ENCODE measurements around the gene CALHM3.
"Not testable (repeated sequence)": the region's sequence is repeated elsewhere in the genome, so short reads cannot be mapped to it uniquely, and the experiment has no call there.

Gene CALHM3

DNA sequence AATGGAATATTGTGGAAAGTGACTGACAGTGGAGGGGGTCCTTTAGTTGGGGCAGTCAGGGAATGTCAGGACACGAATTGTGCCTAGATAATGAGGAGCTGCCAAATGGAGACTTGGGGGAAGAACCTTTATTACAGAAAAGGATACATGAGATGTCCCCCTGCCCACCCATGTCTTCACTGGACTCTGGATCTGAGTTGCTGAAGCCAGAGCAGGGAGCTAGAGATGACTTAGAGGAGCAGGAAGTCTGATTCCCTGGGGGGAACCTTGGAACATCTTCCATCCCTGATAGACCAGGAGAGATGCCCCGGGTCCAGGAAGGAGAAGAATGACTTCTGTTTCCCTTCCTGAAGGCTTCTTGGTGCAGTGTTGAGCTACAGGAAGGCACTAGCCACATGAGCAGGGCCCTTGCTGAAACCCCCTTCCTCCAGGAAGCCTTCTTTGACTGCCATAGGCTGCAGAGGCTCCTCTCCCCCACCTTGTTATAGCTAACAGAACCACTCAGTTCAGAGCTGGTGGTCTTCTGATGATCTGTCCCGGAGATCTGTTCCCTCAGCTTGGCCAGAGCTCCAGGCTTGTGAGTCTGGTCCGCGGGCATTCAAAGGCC, 13.7 kb upstream of the CALHM3 start:
- H3K27me3 ChIP-seq (replicated peaks; ENCODE audit: control insufficient read depth, insufficient read depth, low read length), result peaks cover 5% of the 10 kb centered on the region
- no peak for DNase-seq (ENCODE audit: extremely low read depth, insufficient read length)
- TF ChIP-seq CTCF (IDR thresholded peaks at IDR 0.05; ENCODE audit: insufficient read depth, low read length, poor library complexity, severe bottlenecking), result no peak
- H3K4me3 ChIP-seq (replicated peaks; ENCODE audit: low read depth, low read length), result peak overlapping the region; percentile 39
- H3K36me3 ChIP-seq (ENCODE audit: control insufficient read depth, insufficient read depth, low read length), result no peaks in the 10 kb centered on the region

GRCh38 chr10:103491729-103492364, 12.8 kb upstream of the CALHM3 start:
- DNase-seq (ENCODE audit: extremely low read depth, insufficient read length), result no peak
- Histone ChIP-seq H3K36me3 (ENCODE audit: control insufficient read depth, insufficient read depth, low read length) (no peaks in the 10 kb centered on the region), H3K27me3 (replicated peaks; ENCODE audit: control insufficient read depth, insufficient read depth, low read length) (peaks cover 5% of the 10 kb centered on the region), H3K4me3 (replicated peaks; ENCODE audit: low read depth, low read length) (no peak overlapping the region)
- TF ChIP-seq CTCF (IDR thresholded peaks at IDR 0.05; ENCODE audit: insufficient read depth, low read length, poor library complexity, severe bottlenecking), result no peak

DNA sequence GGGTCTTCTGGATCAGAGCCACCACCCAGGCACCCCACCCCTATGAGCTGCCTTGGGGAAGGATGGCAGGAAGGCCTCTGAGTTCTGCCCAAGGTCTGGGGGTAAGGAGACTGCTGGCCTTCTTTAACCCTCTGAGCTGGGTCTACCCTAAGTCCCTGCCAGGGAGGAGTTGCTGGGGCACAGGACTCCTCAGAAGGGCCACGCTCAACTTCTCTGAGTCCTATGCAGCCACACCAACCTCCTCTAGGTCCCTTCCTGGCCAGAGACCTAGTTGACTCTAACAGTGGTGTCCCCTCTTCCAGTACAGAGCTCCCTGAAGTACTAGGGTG, 11.9 kb upstream of the CALHM3 start:
- Histone ChIP-seq H3K36me3 (ENCODE audit: control insufficient read depth, insufficient read depth, low read length) (no peaks in the 10 kb centered on the region), H3K4me3 (replicated peaks; ENCODE audit: low read depth, low read length) (no peak overlapping the region), H3K27me3 (replicated peaks; ENCODE audit: control insufficient read depth, insufficient read depth, low read length) (peaks cover 5% of the 10 kb centered on the region)
- TF ChIP-seq CTCF (IDR thresholded peaks at IDR 0.05; ENCODE audit: insufficient read depth, low read length, poor library complexity, severe bottlenecking), result no peak
- DNase-seq (ENCODE audit: extremely low read depth, insufficient read length), result no peak

DNA sequence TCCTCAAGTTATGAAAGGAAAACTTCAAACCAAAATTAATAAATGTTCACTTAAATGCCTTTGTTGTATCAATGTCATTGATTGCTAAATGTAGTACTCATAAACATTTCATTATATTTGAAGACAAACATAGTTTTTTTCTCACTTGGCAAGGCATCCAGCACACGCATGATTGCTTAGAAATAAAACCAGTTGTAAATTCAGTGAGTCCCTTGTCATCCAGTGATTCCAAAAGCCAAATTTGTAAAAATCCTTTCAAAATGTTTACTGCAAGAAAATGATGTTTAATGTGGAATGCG, 8.3 kb upstream of the CALHM3 start:
- no peak for TF ChIP-seq CTCF (IDR thresholded peaks at IDR 0.05; ENCODE audit: insufficient read depth, low read length, poor library complexity, severe bottlenecking)
- no peaks in the 10 kb centered on the region for H3K36me3 ChIP-seq (ENCODE audit: control insufficient read depth, insufficient read depth, low read length)
- no peaks in the 10 kb centered on the region for H3K27me3 ChIP-seq (replicated peaks; ENCODE audit: control insufficient read depth, insufficient read depth, low read length)
- DNase-seq (ENCODE audit: extremely low read depth, insufficient read length), result no peak
- no peak overlapping the region for H3K4me3 ChIP-seq (replicated peaks; ENCODE audit: low read depth, low read length)

DNA sequence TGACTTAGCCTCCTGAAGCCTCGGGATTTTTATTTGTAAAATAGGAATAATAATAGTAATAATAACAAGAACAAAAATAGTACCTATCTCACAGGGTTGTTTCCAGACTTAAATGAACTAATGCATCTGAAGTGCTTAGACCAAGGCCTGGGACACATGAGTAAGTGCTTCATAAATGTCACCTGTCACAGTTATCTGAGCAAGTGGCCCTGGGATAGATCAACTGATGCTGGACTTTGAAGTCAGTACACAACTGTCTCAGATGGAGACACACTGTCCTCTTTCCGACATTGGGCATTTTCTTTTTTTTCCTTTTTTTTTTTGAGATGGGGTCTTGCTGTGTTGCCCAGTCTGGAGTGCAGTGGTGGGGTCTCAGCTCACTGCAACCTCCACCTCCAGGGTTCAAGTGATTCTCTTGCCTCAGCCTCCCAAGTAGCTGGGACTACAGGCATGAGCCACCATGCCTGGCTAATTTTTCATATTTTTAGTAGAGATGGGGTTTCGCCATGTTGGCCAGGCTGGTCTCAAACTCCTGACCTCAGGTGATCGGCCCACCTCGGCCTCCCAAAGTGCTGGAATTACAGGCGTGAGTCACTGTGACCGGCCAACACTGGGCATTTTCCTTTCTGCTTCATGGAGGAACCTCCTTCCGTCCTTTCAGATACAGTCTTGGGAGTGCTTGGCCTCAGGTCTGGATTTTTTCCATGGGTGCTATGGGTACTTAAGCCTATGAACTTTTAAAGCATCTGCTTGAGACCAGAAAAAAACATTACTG, 7.8 kb upstream of the CALHM3 start:
- H3K4me3 ChIP-seq (replicated peaks; ENCODE audit: low read depth, low read length); H3K27me3 ChIP-seq (replicated peaks; ENCODE audit: control insufficient read depth, insufficient read depth, low read length); DNase-seq (ENCODE audit: extremely low read depth, insufficient read length); H3K36me3 ChIP-seq (ENCODE audit: control insufficient read depth, insufficient read depth, low read length): not testable (repeated sequence)

- H3K36me3 ChIP-seq (ENCODE audit: control insufficient read depth, insufficient read depth, low read length), result no peaks in the 10 kb centered on the region
- peak; percentile 71 for TF ChIP-seq CTCF (IDR thresholded peaks at IDR 0.05; ENCODE audit: insufficient read depth, low read length, poor library complexity, severe bottlenecking)
- no peaks in the 10 kb centered on the region for H3K27me3 ChIP-seq (replicated peaks; ENCODE audit: control insufficient read depth, insufficient read depth, low read length)
- H3K4me3 ChIP-seq (replicated peaks; ENCODE audit: low read depth, low read length), result no peak overlapping the region
- no peak for DNase-seq (ENCODE audit: extremely low read depth, insufficient read length)
Observed at GRCh38 chr10:103481974-103482531, 3.0 kb upstream of the CALHM3 start.

Measured in GM06990 (cell line).